H1 (cell line): ENCODE measurements around the gene DHRS13. TPM values are rescaled to one million over a fixed set of nuclear protein-coding genes. Genes with fewer than 3 reads are reported as not detected.

Experiments
- CTCF ChIA-PET: fragments of 300-600 bp; sonication (Branson Sonifier 250); formaldehyde crosslinking; loops from one replicate; lab custom pipeline; 2021; ENCODE audit not compliant: partially characterized antibody; lab: Charles Lee
- POLR2A ChIA-PET: fragments of 300-600 bp; sonication (Branson Sonifier 250); formaldehyde crosslinking; loops from one replicate; lab custom pipeline; 2021; ENCODE audit warnings: inconsistent platforms; ENCODE audit not compliant: partially characterized antibody; lab: Charles Lee
- DNase-seq, 2 experiments: peaks; one replicate each; pipeline versions ENCODE4 v3.0.0 to v3.0.0-alpha.2; 2010 to 2022; ENCODE audit warnings: low spot score in 2 of 2, low read depth in 1 of 2, mixed read lengths in 1 of 2
- FAIRE-seq: peaks from 2 replicates; lab custom pipeline; 2011; peaks lifted over from hg19 to GRCh38; lab: Jason Lieb, UNC
- H2AFZ ChIP-seq: 2 replicates; pipeline ENCODE4 v1.8.1; 2012; ENCODE audit warnings: low read length, inconsistent platforms
- H2AK5ac ChIP-seq: 2 replicates; pipeline ENCODE4 v1.6.1; 2013; ENCODE audit warnings: low read depth, low read length
- H2BK120ac ChIP-seq: replicated peaks from 2 replicates; pipeline ENCODE3; 2013; ENCODE audit warnings: low read depth, low read length, inconsistent platforms
- H2BK12ac ChIP-seq: 2 replicates; pipeline ENCODE4 v1.6.1; 2013; ENCODE audit warnings: low read depth, low read length
- H2BK15ac ChIP-seq: 2 replicates; pipeline ENCODE4 v1.6.1; 2013; ENCODE audit warnings: low read length
- H2BK20ac ChIP-seq: 2 replicates; pipeline ENCODE4 v1.6.1; 2013; ENCODE audit warnings: low read length
- H2BK5ac ChIP-seq: 2 replicates; pipeline ENCODE4 v1.6.1; 2013; ENCODE audit warnings: low read depth, low read length
- H3K14ac ChIP-seq: 2 replicates; pipeline ENCODE4 v1.6.1; 2013; ENCODE audit warnings: inconsistent platforms; ENCODE audit not compliant: insufficient read length
- H3K18ac ChIP-seq: 2 replicates; pipeline ENCODE4 v1.6.1; 2013; ENCODE audit warnings: low read length; ENCODE audit errors: extremely low read depth
- H3K23ac ChIP-seq: 2 replicates; pipeline ENCODE4 v1.6.1; 2013; ENCODE audit warnings: inconsistent platforms; ENCODE audit not compliant: insufficient read length
- H3K23me2 ChIP-seq: 2 replicates; pipeline ENCODE4 v1.6.1; 2013; ENCODE audit warnings: low read depth, low read length
- H3K27ac ChIP-seq: 2 replicates; pipeline ENCODE4 v1.6.1; 2011; ENCODE audit warnings: low read depth, low read length, inconsistent platforms
- H3K27me3 ChIP-seq, 4 experiments: replicated peaks in 1 of 4; 1 replicate in 1 of 4; 2 replicates in 3 of 4; pipeline versions ENCODE4 v1.6.1 to v1.8.1; 2011 to 2013; ENCODE audit warnings: low read length in 3 of 4, mild to moderate bottlenecking in 3 of 4, inconsistent platforms in 2 of 4, mixed read lengths in 2 of 4, moderate library complexity in 1 of 4; ENCODE audit not compliant: control insufficient read depth in 3 of 4, insufficient read depth in 3 of 4; ENCODE audit errors: extremely low read depth in 1 of 4
- H3K36me3 ChIP-seq, 4 experiments: 2 replicates each; pipeline versions ENCODE4 v1.6.1 to v1.8.1; 2011 to 2013; ENCODE audit warnings: mild to moderate bottlenecking in 4 of 4, low read length in 3 of 4, moderate library complexity in 2 of 4, control low read depth in 1 of 4, inconsistent platforms in 1 of 4; ENCODE audit not compliant: insufficient read depth in 4 of 4, control insufficient read depth in 2 of 4
- H3K4ac ChIP-seq: replicated peaks from 2 replicates; pipeline ENCODE3; 2013; ENCODE audit warnings: low read length, low read depth, mixed read lengths, inconsistent platforms; ENCODE audit not compliant: insufficient read length
- H3K4me1 ChIP-seq, 4 experiments: replicated peaks in 1 of 4; 1 replicate in 1 of 4; 2 replicates in 3 of 4; pipeline versions ENCODE4 v1.6.1 to v1.8.1; 2011 to 2013; ENCODE audit warnings: low read length in 3 of 4, inconsistent platforms in 2 of 4, mixed read lengths in 1 of 4; ENCODE audit not compliant: insufficient read depth in 4 of 4, control insufficient read depth in 3 of 4
- H3K4me2 ChIP-seq, 2 experiments: 2 replicates each; pipeline versions ENCODE4 v1.6.1 to v1.8.1; 2011 to 2013; ENCODE audit warnings: low read depth in 2 of 2, low read length in 2 of 2, control low read depth in 1 of 2, inconsistent platforms in 1 of 2, mild to moderate bottlenecking in 1 of 2; ENCODE audit not compliant: insufficient read depth in 1 of 2
- H3K4me3 ChIP-seq, 4 experiments: fragments of 200-600, 300-600 bp in 1 of 4; sonication (generic), shearing (Covaris generic), sonication (Bioruptor Twin) in 1 of 4; 2 replicates each; pipeline versions ENCODE4 v1.5.1 to v1.8.1; 2011 to 2016; ENCODE audit warnings: low read length in 4 of 4, low read depth in 3 of 4, control low read depth in 2 of 4, inconsistent platforms in 2 of 4, mild to moderate bottlenecking in 2 of 4, mixed read lengths in 1 of 4, moderate library complexity in 1 of 4; ENCODE audit not compliant: insufficient read depth in 2 of 4; ENCODE audit errors: extremely low read depth in 1 of 4
- H3K56ac ChIP-seq: replicated peaks from 2 replicates; pipeline ENCODE3; 2013; ENCODE audit warnings: low read depth, mild to moderate bottlenecking, mixed read lengths, low read length, inconsistent platforms; ENCODE audit not compliant: insufficient read length
- H3K79me1 ChIP-seq: 2 replicates; pipeline ENCODE4 v1.6.1; 2013; ENCODE audit warnings: low read depth, low read length, control low read depth
- H3K79me2 ChIP-seq, 2 experiments: 2 replicates each; pipeline versions ENCODE4 v1.6.1 to v1.8.1; 2012 to 2013; ENCODE audit warnings: low read length in 2 of 2, mild to moderate bottlenecking in 2 of 2, inconsistent platforms in 1 of 2; ENCODE audit not compliant: insufficient read depth in 2 of 2, control insufficient read depth in 1 of 2
- H3K9ac ChIP-seq, 4 experiments: replicated peaks in 1 of 4; 1 replicate in 1 of 4; 2 replicates in 3 of 4; pipeline versions ENCODE4 v1.6.1 to v1.8.1; 2011 to 2013; ENCODE audit warnings: low read depth in 3 of 4, low read length in 3 of 4, control low read depth in 2 of 4, mild to moderate bottlenecking in 2 of 4, moderate library complexity in 2 of 4, inconsistent platforms in 1 of 4; ENCODE audit errors: extremely low read depth in 1 of 4
- H3K9me3 ChIP-seq, 2 experiments: 2 replicates each; pipeline versions ENCODE4 v1.6.1 to v1.8.1; 2012 to 2013; ENCODE audit warnings: mild to moderate bottlenecking in 2 of 2, moderate library complexity in 2 of 2, control low read depth in 1 of 2, inconsistent platforms in 1 of 2, low read depth in 1 of 2, low read length in 1 of 2, mixed read lengths in 1 of 2; ENCODE audit not compliant: insufficient read depth in 2 of 2
- H4K20me1 ChIP-seq, 2 experiments: replicated peaks in 1 of 2; 2 replicates each; pipeline versions ENCODE3 to v1.8.1; 2011 to 2013; ENCODE audit warnings: inconsistent platforms in 2 of 2, low read length in 2 of 2, mild to moderate bottlenecking in 1 of 2; ENCODE audit not compliant: insufficient read depth in 2 of 2, control insufficient read depth in 1 of 2
- H4K5ac ChIP-seq: 2 replicates; pipeline ENCODE4 v1.6.1; 2013; ENCODE audit warnings: low read length, low read depth, mixed read lengths, inconsistent platforms; ENCODE audit not compliant: insufficient read length
- H4K8ac ChIP-seq: 2 replicates; pipeline ENCODE4 v1.8.0; 2013; ENCODE audit warnings: mild to moderate bottlenecking, moderate library complexity, low read length, inconsistent platforms; ENCODE audit not compliant: insufficient read depth; ENCODE audit errors: extremely low read depth
- H4K91ac ChIP-seq: replicated peaks from 2 replicates; pipeline ENCODE3; 2013; ENCODE audit warnings: low read length, mixed read lengths, inconsistent platforms; ENCODE audit not compliant: insufficient read length
- BCL11A ChIP-seq, 2 experiments: IDR thresholded peaks; one replicate each; pipeline ENCODE4 v1.6.1; 2011; ENCODE audit warnings: low read depth in 2 of 2, low read length in 2 of 2, mild to moderate bottlenecking in 2 of 2
- CREB1 ChIP-seq: IDR thresholded peaks from 2 replicates; pipeline ENCODE4 v1.6.1; 2012; ENCODE audit warnings: inconsistent platforms
- EZH2 ChIP-seq: fragments of 200-600 bp; sonication (generic); IDR thresholded peaks from 2 replicates; pipeline ENCODE4 v1.7.1; 2012; ENCODE audit warnings: low read depth, mild to moderate bottlenecking, moderate library complexity, low read length, inconsistent platforms; ENCODE audit not compliant: severe bottlenecking
- GTF2F1 ChIP-seq: IDR thresholded peaks from 2 replicates; pipeline ENCODE4 v1.6.1; 2012; ENCODE audit warnings: low read depth, low read length, improper control_type of control experiment, borderline replicate concordance
- JUND ChIP-seq: IDR thresholded peaks from 2 replicates; pipeline ENCODE4 v1.6.1; 2011; ENCODE audit warnings: mild to moderate bottlenecking, improper control_type of control experiment, low read length
- KDM4A ChIP-seq: IDR thresholded peaks from one replicate; pipeline ENCODE4 v1.7.1; 2012; ENCODE audit warnings: low read depth, mild to moderate bottlenecking, moderate library complexity, low read length, inconsistent platforms; ENCODE audit not compliant: severe bottlenecking
- KDM5A ChIP-seq: fragments of 200-600 bp; IDR thresholded peaks from 2 replicates; pipeline ENCODE4 v1.7.1; 2012; ENCODE audit warnings: mild to moderate bottlenecking, low read length, inconsistent platforms, mixed read lengths
- POLR2A ChIP-seq, 2 experiments: IDR thresholded peaks; 1 replicate in 1 of 2; 2 replicates in 1 of 2; pipeline ENCODE4 v1.6.1; 2011; ENCODE audit warnings: low read depth in 2 of 2, low read length in 2 of 2, mild to moderate bottlenecking in 2 of 2; ENCODE audit errors: control extremely low read depth in 1 of 2
- POLR2AphosphoS5 ChIP-seq: IDR thresholded peaks from 2 replicates; pipeline ENCODE4 v1.6.1; 2011; ENCODE audit warnings: low read depth, low read length
- RFX5 ChIP-seq: IDR thresholded peaks from 2 replicates; pipeline ENCODE4 v1.6.1; 2011; ENCODE audit warnings: low read depth, low read length, improper control_type of control experiment, borderline replicate concordance
- RNF2 ChIP-seq: fragments of 200-900, 300-1000 bp; sonication (generic); IDR thresholded peaks from 2 replicates; pipeline ENCODE4 v1.7.1; 2016; ENCODE audit warnings: borderline replicate concordance, low read depth, mild to moderate bottlenecking, antibody characterized with exemption, low read length; ENCODE audit not compliant: poor library complexity, severe bottlenecking; ENCODE audit errors: missing control alignments
- USF2 ChIP-seq: IDR thresholded peaks from 2 replicates; pipeline ENCODE4 v1.6.1; 2011; ENCODE audit warnings: low read length, improper control_type of control experiment
- WGBS, 2 experiments: shearing (Covaris generic) in 1 of 2; methylation state at CpG; one replicate each; pipeline versions ENCODE4 v1.1.6 to v1.1.7; 2013 to 2015; ENCODE audit warnings: low lambda C conversion rate in 2 of 2, mixed read lengths in 2 of 2, inconsistent platforms in 1 of 2, low coverage in 1 of 2, missing lambda C conversion rate in 1 of 2; ENCODE audit not compliant: insufficient replicate concordance in 2 of 2, insufficient coverage in 1 of 2, insufficient read length in 1 of 2; ENCODE audit errors: extremely low coverage in 1 of 2, missing lambda C conversion rate in 1 of 2; 5-methylcytosine and 5-hydroxymethylcytosine counted together
- polyA plus RNA-seq, 7 experiments: library from polyadenylated mRNA; depleted of rRNA in 3 of 7; stranded (reverse) in 5 of 7; unstranded in 2 of 7; fragments of >200 nt in 5 of 7; fragments of 200-250 nt in 2 of 7; gene quantifications; 1 replicate in 5 of 7; 2 replicates in 1 of 7; 4 replicates in 1 of 7; pipeline versions ENCODE4 v1.2.1 to v1.2.3, GENCODE V29; 2011 to 2013; ENCODE audit warnings: missing spikeins in 2 of 7, mixed read lengths in 2 of 7
- total RNA-seq: library from RNA; stranded (reverse); fragmentation: NEBNext Ultra II Directional; extraction: Animal tissue kit (Norgen Biotek cat#: 25700); gene quantifications from 2 replicates; pipeline ENCODE4 v1.2.1, GENCODE V29; 2021

DHRS13 gene
- total and polyA plus RNA-seq, 2 of the 8 experiments (the other 6 are each of a cell fraction or from before 2014, with no cell fraction given), result 23.7 to 30.0 TPM

- Histone ChIP-seq H3K56ac (no peak overlapping the region), H3K4ac (no peak overlapping the region), H2BK12ac (no peak overlapping the region), H3K79me1 (peaks cover 1% of the 10 kb centered on the region; the same call in 1 of the 2 replicates), H2BK20ac (no peak overlapping the region), H2BK15ac (no peak overlapping the region), H3K9ac (no peak overlapping the region), H3K9me3 (no peaks in the 10 kb centered on the region), H2BK5ac (no peak overlapping the region), H3K79me2 (0 out of 4 replicates have a peak, but pooled peaks cover 0 to 2% of the 10 kb centered on the region in 2 experiments), H2AK5ac (no peak overlapping the region), H4K20me1 (peaks cover 2 to 14% of the 10 kb centered on the region in 2 experiments), H3K18ac (no peak overlapping the region), H2AFZ (no peak overlapping the region), H3K36me3 (peaks cover 43 to 87% (median 84%) of the 10 kb centered on the region in 4 experiments), H3K14ac (no peak overlapping the region), H3K4me1 (no peaks in the 10 kb centered on the region), H2BK120ac (no peak overlapping the region), H3K23me2 (no peaks in the 10 kb centered on the region), H4K91ac (no peak overlapping the region), H3K23ac (no peak overlapping the region), H4K8ac (no peak overlapping the region), H3K4me3 (no peak overlapping the region), H4K5ac (no peak overlapping the region), H3K27ac (no peak overlapping the region), H3K27me3 (no peaks in the 10 kb centered on the region), H3K4me2 (no peak overlapping the region)
- CTCF ChIA-PET, result interaction anchor here (0.5 to 16.4 kb wide), 17 partner anchors 7 to 215 kb away, joined by 3 to 123 read pairs (median 3); partner anchors contain the start of genes DHRS13 and TLCD1
- no peak for TF ChIP-seq POLR2A (IDR thresholded peaks at IDR 0.05; ENCODE audit: control extremely low read depth in 1 of 2, low read depth in 2 of 2, low read length in 2 of 2)
- no peak for TF ChIP-seq EZH2
- TF ChIP-seq JUND, result no peak
- TF ChIP-seq KDM5A, result no peak
- no peak for TF ChIP-seq CREB1
- TF ChIP-seq GTF2F1, result no peak
- no peak for TF ChIP-seq BCL11A (IDR thresholded peaks at IDR 0.05; ENCODE audit: low read depth in 2 of 2, low read length in 2 of 2)
- TF ChIP-seq POLR2AphosphoS5, result no peak
- TF ChIP-seq RNF2, result no peak
- no peak for TF ChIP-seq KDM4A
- no peak for TF ChIP-seq USF2
- TF ChIP-seq RFX5, result no peak
- no peak for FAIRE-seq
- WGBS, 2 experiments, result 95% methylated on average over 12 of the region's 12 CpGs; no CpG with 5 or more reads in 1 of the 2 experiments
- POLR2A ChIA-PET, result interaction anchor here (1.0 to 2.4 kb wide), 9 partner anchors 7 to 197 kb away, joined by 3 to 7 read pairs (median 4); partner anchors contain the start of gene RPL23A
- DNase-seq, result no peak
These were observed 14.2 kb upstream of the DHRS13 start for GRCh38 chr17:28917029-28917428.
